Kidney (tissue), 14 donors: Measurements from ENCODE around the gene VAMP3. TPM values are rescaled to one million over a fixed set of nuclear protein-coding genes. Genes with fewer than 3 reads are reported as not detected.

Source experiments
- DNase-seq, 5 donors: peaks; one replicate each; pipeline ENCODE4 v3.0.0-alpha.2; 2013 to 2020
- FAIRE-seq: peaks from 2 replicates; lab custom pipeline; 2012; peaks lifted over from hg19 to GRCh38; lab: Jason Lieb, UNC
- H3K27ac ChIP-seq, 2 donors: one replicate each; pipeline ENCODE4 v1.7.0; 2013; ENCODE audit warnings: low read depth in 2 of 2, low read length in 2 of 2, inconsistent platforms in 1 of 2
- H3K27me3 ChIP-seq: one replicate; pipeline ENCODE4 v1.7.1; 2013; ENCODE audit warnings: low read length, inconsistent platforms; ENCODE audit not compliant: control insufficient read depth, insufficient read depth
- H3K36me3 ChIP-seq, 3 donors: one replicate each; pipeline versions ENCODE4 v1.7.0 to v1.7.1; 2013; ENCODE audit warnings: low read length in 3 of 3, control low read depth in 1 of 3, inconsistent platforms in 1 of 3; ENCODE audit not compliant: insufficient read depth in 3 of 3, control insufficient read depth in 2 of 3
- H3K4me1 ChIP-seq, 3 donors: one replicate each; pipeline versions ENCODE4 v1.7.0 to v1.7.1; 2013; ENCODE audit warnings: low read length in 3 of 3, inconsistent platforms in 1 of 3, low read depth in 1 of 3; ENCODE audit not compliant: control insufficient read depth in 2 of 3, insufficient read depth in 2 of 3
- H3K4me3 ChIP-seq, 3 donors: one replicate each; pipeline versions ENCODE4 v1.7.0 to v1.8.1; 2013; ENCODE audit warnings: low read length in 3 of 3, control low read depth in 1 of 3, inconsistent platforms in 1 of 3
- H3K9ac ChIP-seq, 3 donors: one replicate each; pipeline versions ENCODE4 v1.7.0 to v1.7.1; 2013; ENCODE audit warnings: low read length in 3 of 3, control low read depth in 1 of 3, inconsistent platforms in 1 of 3
- H3K9me3 ChIP-seq, 3 donors: one replicate each; pipeline versions ENCODE4 v1.7.0 to v1.7.1; 2013; ENCODE audit warnings: low read length in 3 of 3, control low read depth in 1 of 3, inconsistent platforms in 1 of 3; ENCODE audit not compliant: control insufficient read depth in 2 of 3, insufficient read depth in 1 of 3
- intact Hi-C: fragments of 100-400 bp; cut with DNase I; formaldehyde crosslinking; loops from one replicate; pipeline ENCODE4 v1.11.1; 2022
- polyA plus RNA-seq: library from polyadenylated mRNA; stranded (reverse); fragments of 350-450 nt; fragmentation: Illumina TruSeq; extraction: RNeasy Lipid Tissue Mini Kit (QIAGEN cat#74804); gene quantifications from one replicate; pipeline ENCODE4 v1.2.3, GENCODE V29; 2014; ENCODE audit warnings: low read depth, low replicate concordance; ENCODE audit not compliant: insufficient read depth
- total RNA-seq: library from RNA; stranded (reverse); fragmentation: NEBNext Ultra II Directional; extraction: Animal tissue kit (Norgen Biotek cat#: 25700); gene quantifications from one replicate; pipeline ENCODE4 v1.2.1, GENCODE V29; 2021
- TF ChIP-seq, protein P1 (sequence below): IDR thresholded peaks from 3 replicates; pipeline ENCODE4 v1.5.1; 2012; ENCODE audit warnings: mild to moderate bottlenecking, moderate library complexity, borderline replicate concordance; ENCODE audit not compliant: insufficient read depth; ENCODE audit errors: extremely low read depth
- donor health status: control.
- donor health status: control.
- donor health status: control.
- donor health status: control.
- donor health status: control.
- donor health status: DM: yes; HTN: yes; CAD: no.
- donor health status: Normal renal cell carcinoma (clear cell type).

The VAMP3 gene
- total and polyA plus RNA-seq, 2 donors from 2014 or later = 69.7 to 93.8 TPM

- Histone ChIP-seq H3K27ac (no peak overlapping the region), H3K9me3 (no peaks in the 10 kb centered on the region), H3K4me1 (no peaks in the 10 kb centered on the region), H3K4me3 (no peak overlapping the region), H3K36me3 (no peaks in the 10 kb centered on the region), H3K27me3 (no peaks in the 10 kb centered on the region), H3K9ac (no peak overlapping the region)
- FAIRE-seq (no peak), DNase-seq (no peak)
- TF ChIP-seq, protein P1, sequence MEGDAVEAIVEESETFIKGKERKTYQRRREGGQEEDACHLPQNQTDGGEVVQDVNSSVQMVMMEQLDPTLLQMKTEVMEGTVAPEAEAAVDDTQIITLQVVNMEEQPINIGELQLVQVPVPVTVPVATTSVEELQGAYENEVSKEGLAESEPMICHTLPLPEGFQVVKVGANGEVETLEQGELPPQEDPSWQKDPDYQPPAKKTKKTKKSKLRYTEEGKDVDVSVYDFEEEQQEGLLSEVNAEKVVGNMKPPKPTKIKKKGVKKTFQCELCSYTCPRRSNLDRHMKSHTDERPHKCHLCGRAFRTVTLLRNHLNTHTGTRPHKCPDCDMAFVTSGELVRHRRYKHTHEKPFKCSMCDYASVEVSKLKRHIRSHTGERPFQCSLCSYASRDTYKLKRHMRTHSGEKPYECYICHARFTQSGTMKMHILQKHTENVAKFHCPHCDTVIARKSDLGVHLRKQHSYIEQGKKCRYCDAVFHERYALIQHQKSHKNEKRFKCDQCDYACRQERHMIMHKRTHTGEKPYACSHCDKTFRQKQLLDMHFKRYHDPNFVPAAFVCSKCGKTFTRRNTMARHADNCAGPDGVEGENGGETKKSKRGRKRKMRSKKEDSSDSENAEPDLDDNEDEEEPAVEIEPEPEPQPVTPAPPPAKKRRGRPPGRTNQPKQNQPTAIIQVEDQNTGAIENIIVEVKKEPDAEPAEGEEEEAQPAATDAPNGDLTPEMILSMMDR = no peak
- intact Hi-C loops = no loop called here
Observed at GRCh38 chr1:7751174-7751573, 19.9 kb upstream of the VAMP3 start.

DNA sequence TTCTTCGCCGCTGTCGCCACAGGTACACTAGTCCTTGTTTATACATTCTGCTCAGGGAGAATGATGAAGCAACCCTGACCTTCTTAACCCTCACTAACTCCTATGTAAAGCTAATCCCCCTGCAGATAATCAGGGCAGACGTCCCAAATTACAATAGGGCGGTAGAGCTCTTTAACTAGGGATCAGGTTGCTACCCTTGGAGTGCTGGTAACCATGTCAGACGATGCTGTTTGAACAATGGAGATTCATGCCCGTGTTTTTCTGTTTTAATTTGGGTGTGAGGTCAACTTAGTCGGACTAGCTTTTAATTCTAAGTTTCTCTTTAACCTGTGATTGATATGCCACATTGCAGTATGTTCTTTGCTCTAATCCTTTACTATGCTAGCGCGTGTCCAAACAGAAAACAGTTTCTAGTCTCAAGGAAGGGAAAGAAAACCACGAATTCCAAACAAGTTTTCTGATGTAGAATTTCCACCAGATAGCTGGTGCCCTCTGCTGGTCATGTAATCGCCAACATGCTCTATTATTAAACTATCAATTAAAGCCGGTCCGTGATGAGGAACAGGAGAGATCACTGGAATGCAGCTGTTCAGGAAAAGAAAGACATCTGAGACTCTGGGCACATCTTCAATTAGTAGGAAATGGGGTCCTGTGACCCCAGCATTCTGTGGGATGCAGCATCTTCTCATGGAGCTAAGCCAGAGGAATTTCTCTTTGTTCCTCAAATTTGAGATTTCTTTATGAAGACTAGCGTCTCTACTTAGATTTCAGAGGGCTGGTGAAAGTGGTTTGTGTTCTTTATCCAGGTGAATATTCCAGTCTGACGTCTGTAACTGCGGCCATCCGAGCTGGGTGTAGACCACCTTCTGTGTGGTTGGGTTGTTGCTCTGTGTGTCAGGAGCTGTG lies 18.3 kb upstream of the VAMP3 start:
- Histone ChIP-seq H3K27ac (no peak overlapping the region), H3K36me3 (no peaks in the 10 kb centered on the region), H3K4me3 (peak overlapping the region; percentile 36 to 60 (median 56)), H3K9ac (peak overlapping the region in 2 of 3 donors; percentile 30 to 68), H3K4me1 (no peaks in the 10 kb centered on the region), H3K27me3 (no peaks in the 10 kb centered on the region), H3K9me3 (no peaks in the 10 kb centered on the region)
- TF ChIP-seq, protein P1 = peak; percentile 90
- FAIRE-seq (peak; percentile 96), DNase-seq (peak in 4 of 5 donors; percentile 73 to 93 (median 86))
- intact Hi-C loops = no loop called here

- Histone ChIP-seq H3K27ac (no peak overlapping the region), H3K9me3 (no peaks in the 10 kb centered on the region), H3K36me3 (no peaks in the 10 kb centered on the region), H3K9ac (no peak overlapping the region), H3K4me3 (no peak overlapping the region), H3K27me3 (no peaks in the 10 kb centered on the region), H3K4me1 (no peaks in the 10 kb centered on the region)
- DNase-seq = no peak
- FAIRE-seq = no peak
- intact Hi-C loops = no loop called here
- TF ChIP-seq, protein P1 = no peak
Observed at GRCh38 chr1:7753641-7754040, 17.5 kb upstream of the VAMP3 start.
